CD4-positive, alpha-beta T cell treated with Interleukin-15 for 4 hours (primary cell): ENCODE data around the gene TMEM255B.
"Not testable (repeated sequence)": the region's sequence is repeated elsewhere in the genome, so short reads cannot be mapped to it uniquely, and the experiment has no call there.

Experiments
- DNase-seq: peaks from one replicate; pipeline ENCODE4 v3.0.0-alpha.2; 2020; ENCODE audit warnings: low spot score

TMEM255B gene

GRCh38 chr13:113734826-113735125 is 24.2 kb upstream of the TMEM255B start:
- DNase-seq = no peak

GRCh38 chr13:113735194-113735593 is 23.8 kb upstream of the TMEM255B start:
- DNase-seq = no peak

GRCh38 chr13:113735750-113736149 is 23.3 kb upstream of the TMEM255B start:
- DNase-seq = no peak

GRCh38 chr13:113736258-113736731 is 22.7 kb upstream of the TMEM255B start:
- no peak for DNase-seq

GRCh38 chr13:113737803-113738202 is 21.2 kb upstream of the TMEM255B start:
- DNase-seq = no peak

GRCh38 chr13:113739527-113740285 is 19.3 kb upstream of the TMEM255B start:
- DNase-seq = no peak

GRCh38 chr13:113740286-113740556 is 18.8 kb upstream of the TMEM255B start:
- no peak for DNase-seq

- no peak for DNase-seq
Observed at GRCh38 chr13:113740661-113741060, 18.4 kb upstream of the TMEM255B start.

GRCh38 chr13:113741191-113741668 is 17.8 kb upstream of the TMEM255B start:
- no peak for DNase-seq

GRCh38 chr13:113742000-113742441 is 17.0 kb upstream of the TMEM255B start:
- no peak for DNase-seq

GRCh38 chr13:113742445-113743120 is 16.4 kb upstream of the TMEM255B start:
- DNase-seq = no peak

- no peak for DNase-seq
Observed at GRCh38 chr13:113743366-113744195, 15.4 kb upstream of the TMEM255B start.

- DNase-seq = no peak
Observed at GRCh38 chr13:113744197-113745000, 14.6 kb upstream of the TMEM255B start.

GRCh38 chr13:113745059-113745458 is 14.0 kb upstream of the TMEM255B start:
- DNase-seq = no peak

GRCh38 chr13:113745500-113746142 is 13.4 kb upstream of the TMEM255B start:
- DNase-seq = not testable (repeated sequence)

GRCh38 chr13:113746143-113746525 is 12.9 kb upstream of the TMEM255B start:
- no peak for DNase-seq

- DNase-seq = no peak
Observed at GRCh38 chr13:113746671-113747070, 12.4 kb upstream of the TMEM255B start.

GRCh38 chr13:113747291-113747833 is 11.7 kb upstream of the TMEM255B start:
- no peak for DNase-seq

GRCh38 chr13:113748101-113748861 is 10.7 kb upstream of the TMEM255B start:
- no peak for DNase-seq

- DNase-seq = no peak
Observed at GRCh38 chr13:113748862-113749451, 10.1 kb upstream of the TMEM255B start.
